Measurements from ENCODE around the gene PELI1.

DNA sequence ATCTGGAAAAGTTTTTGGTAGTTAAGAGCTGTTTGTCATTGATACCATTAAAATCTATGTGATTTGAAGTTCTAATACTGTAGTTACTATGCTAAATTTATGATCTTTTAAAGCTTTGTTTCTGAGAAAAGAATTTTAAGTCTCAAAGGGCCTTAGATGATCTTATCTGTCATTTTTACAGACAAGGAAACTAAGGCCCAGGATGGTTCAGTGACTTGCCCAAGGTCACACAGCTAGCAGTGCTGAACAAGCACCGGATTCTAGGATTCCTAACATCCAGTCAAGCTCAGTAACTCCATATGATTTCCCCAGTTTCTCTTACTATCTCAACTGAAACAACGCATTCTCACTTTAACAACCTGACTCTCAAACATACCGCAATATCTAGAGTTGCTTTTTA, 37.7 kb downstream of the PELI1 start:
- no peak for TF ChIP-seq POLR2A (IDR thresholded peaks at IDR 0.05; ENCODE audit: low read depth, low read length)
- no peak for TF ChIP-seq POLR2AphosphoS5 (IDR thresholded peaks at IDR 0.05; ENCODE audit: insufficient read depth, low read depth, low read length)
- TF ChIP-seq, protein P1, sequence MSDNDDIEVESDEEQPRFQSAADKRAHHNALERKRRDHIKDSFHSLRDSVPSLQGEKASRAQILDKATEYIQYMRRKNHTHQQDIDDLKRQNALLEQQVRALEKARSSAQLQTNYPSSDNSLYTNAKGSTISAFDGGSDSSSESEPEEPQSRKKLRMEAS (IDR thresholded peaks at IDR 0.05; ENCODE audit: insufficient read depth, insufficient read length), result no peak
- TF ChIP-seq, protein P2, sequence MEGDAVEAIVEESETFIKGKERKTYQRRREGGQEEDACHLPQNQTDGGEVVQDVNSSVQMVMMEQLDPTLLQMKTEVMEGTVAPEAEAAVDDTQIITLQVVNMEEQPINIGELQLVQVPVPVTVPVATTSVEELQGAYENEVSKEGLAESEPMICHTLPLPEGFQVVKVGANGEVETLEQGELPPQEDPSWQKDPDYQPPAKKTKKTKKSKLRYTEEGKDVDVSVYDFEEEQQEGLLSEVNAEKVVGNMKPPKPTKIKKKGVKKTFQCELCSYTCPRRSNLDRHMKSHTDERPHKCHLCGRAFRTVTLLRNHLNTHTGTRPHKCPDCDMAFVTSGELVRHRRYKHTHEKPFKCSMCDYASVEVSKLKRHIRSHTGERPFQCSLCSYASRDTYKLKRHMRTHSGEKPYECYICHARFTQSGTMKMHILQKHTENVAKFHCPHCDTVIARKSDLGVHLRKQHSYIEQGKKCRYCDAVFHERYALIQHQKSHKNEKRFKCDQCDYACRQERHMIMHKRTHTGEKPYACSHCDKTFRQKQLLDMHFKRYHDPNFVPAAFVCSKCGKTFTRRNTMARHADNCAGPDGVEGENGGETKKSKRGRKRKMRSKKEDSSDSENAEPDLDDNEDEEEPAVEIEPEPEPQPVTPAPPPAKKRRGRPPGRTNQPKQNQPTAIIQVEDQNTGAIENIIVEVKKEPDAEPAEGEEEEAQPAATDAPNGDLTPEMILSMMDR (IDR thresholded peaks at IDR 0.05; ENCODE audit: extremely low read depth in 1 of 2, insufficient read depth in 1 of 2, low read depth in 1 of 2, low read length in 2 of 2), result no peak
- no peak for TF ChIP-seq FOS (IDR thresholded peaks at IDR 0.05; ENCODE audit: borderline replicate concordance, insufficient read depth, low read length)
- no peak for TF ChIP-seq EZH2 (IDR thresholded peaks at IDR 0.05; ENCODE audit: borderline replicate concordance, low read depth, low read length, severe bottlenecking)
- no peak for TF ChIP-seq JUN (IDR thresholded peaks at IDR 0.05; ENCODE audit: borderline replicate concordance, insufficient read depth, insufficient read length, low read depth)
- TF ChIP-seq MYC (IDR thresholded peaks at IDR 0.05; ENCODE audit: low read depth, low read length), result no peak
- TF ChIP-seq GATA2 (IDR thresholded peaks at IDR 0.05; ENCODE audit: insufficient read depth, insufficient read length, low read depth, low read length), result no peak
